MV-4-11 (cell line): ENCODE measurements around the gene FYCO1.

ENCODE experiments used
- DNase-seq: peaks from one replicate; lab custom pipeline; 2025; lab: John Stamatoyannopoulos, UW

FYCO1 gene

GRCh38 chr3:45984331-45985312, 11.0 kb downstream of the FYCO1 start:
- DNase-seq, result no peak

- DNase-seq, result no peak
Measured at GRCh38 chr3:45983770-45984169, 11.9 kb downstream of the FYCO1 start.

GRCh38 chr3:45981346-45982074, 14.1 kb downstream of the FYCO1 start:
- peak; percentile 11 for DNase-seq

- no peak for DNase-seq
Measured at GRCh38 chr3:45980819-45981218, 14.8 kb downstream of the FYCO1 start.

- DNase-seq, result no peak
Measured at GRCh38 chr3:45980229-45980813, 15.3 kb downstream of the FYCO1 start.

- peak; percentile 5 for DNase-seq
Measured at GRCh38 chr3:45979378-45979777, 16.2 kb downstream of the FYCO1 start.

- DNase-seq, result no peak
Measured at GRCh38 chr3:45978006-45978761, 17.4 kb downstream of the FYCO1 start.

GRCh38 chr3:45976191-45977091, 19.2 kb downstream of the FYCO1 start:
- DNase-seq, result no peak

- no peak for DNase-seq
Measured at GRCh38 chr3:45975686-45976085, 19.9 kb downstream of the FYCO1 start.

- no peak for DNase-seq
Measured at GRCh38 chr3:45974686-45975085, 20.9 kb downstream of the FYCO1 start.

GRCh38 chr3:45972534-45973402, 22.9 kb downstream of the FYCO1 start:
- DNase-seq, result peak; percentile 100

GRCh38 chr3:45969953-45970352, 25.7 kb downstream of the FYCO1 start:
- no peak for DNase-seq

GRCh38 chr3:45969116-45969515, 26.5 kb downstream of the FYCO1 start:
- no peak for DNase-seq

- DNase-seq, result no peak
Measured at GRCh38 chr3:45968706-45969105, 26.9 kb downstream of the FYCO1 start.

- DNase-seq, result no peak
Measured at GRCh38 chr3:45968149-45968548, 27.5 kb downstream of the FYCO1 start.

GRCh38 chr3:45967724-45968123, 27.9 kb downstream of the FYCO1 start:
- DNase-seq, result no peak

- DNase-seq, result no peak
Measured at GRCh38 chr3:45966950-45967640, 28.5 kb downstream of the FYCO1 start.

- no peak for DNase-seq
Measured at GRCh38 chr3:45966371-45966791, 29.2 kb downstream of the FYCO1 start.

GRCh38 chr3:45965653-45966052, 30.0 kb downstream of the FYCO1 start:
- no peak for DNase-seq
